Activated CD4-positive, alpha-beta memory T cell treated with anti-CD3 and anti-CD28 coated beads for 36 hours (primary cell): Measurements from ENCODE around the gene PRDM11. TPM values are rescaled to one million over a fixed set of nuclear protein-coding genes. Genes with fewer than 3 reads are reported as not detected.

ENCODE experiments used
- CTCF ChIA-PET: fragments of 350-600 bp; sonication (Branson Sonifier 250); formaldehyde crosslinking; loops from one replicate; lab custom pipeline; 2021; ENCODE audit warnings: antibody characterized with exemption, inconsistent platforms; lab: Charles Lee
- POLR2A ChIA-PET: fragments of 350-600 bp; sonication (Branson Sonifier 250); formaldehyde crosslinking; loops from one replicate; lab custom pipeline; 2021; ENCODE audit warnings: antibody characterized with exemption; lab: Charles Lee
- DNase-seq: peaks from one replicate; pipeline ENCODE4 v3.0.0-alpha.2; 2020
- H3K27ac Mint-ChIP-seq: one replicate; pipeline ENCODE4 v1.8.0; 2021; ENCODE audit warnings: mixed read lengths
- H3K27me3 Mint-ChIP-seq: one replicate; pipeline ENCODE4 v1.8.0; 2021; ENCODE audit warnings: mixed read lengths
- H3K36me3 Mint-ChIP-seq: one replicate; pipeline ENCODE4 v1.8.0; 2021; ENCODE audit warnings: mixed read lengths
- H3K4me1 Mint-ChIP-seq: one replicate; pipeline ENCODE4 v1.8.0; 2021; ENCODE audit warnings: low read depth, mixed read lengths
- H3K4me3 Mint-ChIP-seq: one replicate; pipeline ENCODE4 v1.8.0; 2021; ENCODE audit warnings: mild to moderate bottlenecking, mixed read lengths
- H3K9me3 Mint-ChIP-seq: one replicate; pipeline ENCODE4 v1.8.0; 2021; ENCODE audit warnings: mixed read lengths
- intact Hi-C: fragments of 100-400 bp; cut with micrococcal nuclease; formaldehyde crosslinking; loops from one replicate; pipeline ENCODE4 v1.15.1; 2023
- total RNA-seq, 2 experiments: library from RNA; stranded (reverse); gene quantifications; one replicate each; pipeline ENCODE4 v1.2.3, GENCODE V29; 2021

The PRDM11 gene
- total RNA-seq, 2 experiments from 2014 or later, result 1.1 to 1.2 TPM

GRCh38 chr11:45180848-45181192, 34.4 kb downstream of the PRDM11 start:
- intact Hi-C loops, result no loop called here
- no peak overlapping the region for H3K4me3 Mint-ChIP-seq
- no peaks in the 10 kb centered on the region for H3K36me3 Mint-ChIP-seq
- DNase-seq, result peak; percentile 60
- H3K27me3 Mint-ChIP-seq, result peaks cover 16% of the 10 kb centered on the region
- H3K27ac Mint-ChIP-seq, result no peak overlapping the region
- peaks cover 12% of the 10 kb centered on the region for H3K4me1 Mint-ChIP-seq
- CTCF ChIA-PET, result no interaction called here
- POLR2A ChIA-PET, result no interaction called here
- no peaks in the 10 kb centered on the region for H3K9me3 Mint-ChIP-seq

GRCh38 chr11:45181193-45181888, 34.9 kb downstream of the PRDM11 start:
- H3K27ac Mint-ChIP-seq, result no peak overlapping the region
- ChIA-PET POLR2A (no interaction called here), CTCF (no interaction called here)
- intact Hi-C loops, result no loop called here
- H3K4me1 Mint-ChIP-seq, result peaks cover 12% of the 10 kb centered on the region
- no peak for DNase-seq
- H3K9me3 Mint-ChIP-seq, result no peaks in the 10 kb centered on the region
- H3K4me3 Mint-ChIP-seq, result no peak overlapping the region
- peaks cover 16% of the 10 kb centered on the region for H3K27me3 Mint-ChIP-seq
- no peaks in the 10 kb centered on the region for H3K36me3 Mint-ChIP-seq

DNA sequence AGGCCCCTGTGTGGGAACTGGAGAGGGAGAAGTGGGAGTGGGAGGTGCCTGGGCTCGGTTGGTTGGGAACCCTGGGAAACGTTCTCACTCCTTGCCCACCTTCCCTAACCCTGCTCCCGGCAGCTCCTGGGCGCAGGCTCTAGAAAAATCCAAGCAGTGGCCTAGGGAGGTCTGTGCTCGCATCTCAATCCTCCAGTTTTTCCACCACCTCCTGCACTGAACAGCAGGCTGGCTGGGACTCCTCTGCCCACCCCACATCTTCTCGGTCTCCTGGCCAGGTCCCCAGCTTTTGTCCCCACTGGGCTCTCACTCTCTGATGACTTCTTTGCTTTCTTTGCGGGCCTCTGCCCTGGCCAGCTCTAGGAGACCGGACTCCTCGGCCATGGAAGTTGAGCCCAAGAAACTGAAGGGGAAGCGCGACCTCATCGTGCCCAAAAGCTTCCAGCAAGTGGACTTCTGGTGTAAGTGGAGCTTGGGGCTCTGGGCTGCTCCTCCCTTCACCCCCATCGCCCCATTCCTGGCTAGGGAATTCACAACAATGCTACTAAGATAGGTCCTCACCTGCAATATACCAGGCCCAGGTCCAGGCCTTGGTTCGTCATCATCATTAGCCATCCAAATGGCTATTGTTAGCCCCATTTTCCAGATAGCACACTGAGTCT, 35.6 kb downstream of the PRDM11 start:
- peaks cover 16% of the 10 kb centered on the region for H3K27me3 Mint-ChIP-seq
- ChIA-PET CTCF (no interaction called here), POLR2A (no interaction called here)
- peaks cover 12% of the 10 kb centered on the region for H3K4me1 Mint-ChIP-seq
- H3K27ac Mint-ChIP-seq, result no peak overlapping the region
- H3K36me3 Mint-ChIP-seq, result peaks cover 1% of the 10 kb centered on the region
- H3K4me3 Mint-ChIP-seq, result no peak overlapping the region
- no peaks in the 10 kb centered on the region for H3K9me3 Mint-ChIP-seq
- intact Hi-C loops, result no loop called here
- DNase-seq, result no peak

DNA sequence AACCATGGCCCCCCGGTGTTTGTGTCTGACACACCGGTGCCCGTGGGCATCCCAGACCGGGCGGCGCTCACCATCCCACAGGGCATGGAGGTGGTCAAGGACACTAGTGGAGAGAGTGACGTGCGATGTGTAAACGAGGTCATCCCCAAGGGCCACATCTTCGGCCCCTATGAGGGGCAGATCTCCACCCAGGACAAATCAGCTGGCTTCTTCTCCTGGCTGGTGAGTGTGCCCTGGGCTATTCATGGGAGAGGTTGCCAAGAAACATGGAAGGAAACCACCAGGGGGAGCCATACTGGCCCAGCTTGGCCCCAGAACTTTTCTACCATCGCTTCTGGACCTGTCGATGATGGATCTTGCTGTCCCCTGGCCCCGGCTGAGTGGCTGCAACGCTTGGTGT, 36.5 kb downstream of the PRDM11 start:
- H3K27me3 Mint-ChIP-seq, result peaks cover 16% of the 10 kb centered on the region
- no peak overlapping the region for H3K27ac Mint-ChIP-seq
- no peaks in the 10 kb centered on the region for H3K9me3 Mint-ChIP-seq
- no peak overlapping the region for H3K4me3 Mint-ChIP-seq
- intact Hi-C loops, result no loop called here
- no peak for DNase-seq
- CTCF ChIA-PET, result interaction anchor here (0.7 to 1.0 kb wide), 3 partner anchors 72 to 246 kb away, joined by 3 read pairs; no protein-coding TSS in a partner anchor
- H3K36me3 Mint-ChIP-seq, result peaks cover 2% of the 10 kb centered on the region
- POLR2A ChIA-PET, result no interaction called here
- peaks cover 12% of the 10 kb centered on the region for H3K4me1 Mint-ChIP-seq

DNA sequence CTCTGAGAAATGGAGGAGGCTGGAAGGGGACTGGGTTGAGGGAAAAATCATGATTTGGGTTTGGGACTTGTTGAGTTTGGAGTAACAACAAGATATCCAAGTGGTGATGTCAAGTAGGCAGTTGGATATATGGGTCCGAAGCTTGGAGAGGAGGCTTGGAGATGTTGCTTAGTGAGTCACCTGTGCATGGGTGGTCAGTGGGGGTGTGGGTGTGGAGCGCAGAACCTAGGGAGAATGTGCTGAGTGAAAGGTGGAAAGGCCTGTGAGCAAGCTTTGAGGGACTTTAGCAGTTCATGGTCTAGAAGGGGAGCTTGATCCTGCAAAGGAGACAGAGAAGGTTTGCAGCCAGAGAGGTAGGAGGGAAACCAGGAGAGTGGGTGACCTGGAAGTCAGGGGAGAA, 38.2 kb downstream of the PRDM11 start:
- ChIA-PET POLR2A (no interaction called here), CTCF (interaction anchor here (1.0 kb wide), 1 partner anchor 73 kb away, joined by 3 read pairs; no protein-coding TSS in a partner anchor)
- H3K27ac Mint-ChIP-seq, result no peak overlapping the region
- peaks cover 3% of the 10 kb centered on the region for H3K27me3 Mint-ChIP-seq
- intact Hi-C loops, result no loop called here
- no peak for DNase-seq
- H3K4me1 Mint-ChIP-seq, result peaks cover 4% of the 10 kb centered on the region
- H3K4me3 Mint-ChIP-seq, result no peak overlapping the region
- peaks cover 2% of the 10 kb centered on the region for H3K36me3 Mint-ChIP-seq
- no peaks in the 10 kb centered on the region for H3K9me3 Mint-ChIP-seq

DNA sequence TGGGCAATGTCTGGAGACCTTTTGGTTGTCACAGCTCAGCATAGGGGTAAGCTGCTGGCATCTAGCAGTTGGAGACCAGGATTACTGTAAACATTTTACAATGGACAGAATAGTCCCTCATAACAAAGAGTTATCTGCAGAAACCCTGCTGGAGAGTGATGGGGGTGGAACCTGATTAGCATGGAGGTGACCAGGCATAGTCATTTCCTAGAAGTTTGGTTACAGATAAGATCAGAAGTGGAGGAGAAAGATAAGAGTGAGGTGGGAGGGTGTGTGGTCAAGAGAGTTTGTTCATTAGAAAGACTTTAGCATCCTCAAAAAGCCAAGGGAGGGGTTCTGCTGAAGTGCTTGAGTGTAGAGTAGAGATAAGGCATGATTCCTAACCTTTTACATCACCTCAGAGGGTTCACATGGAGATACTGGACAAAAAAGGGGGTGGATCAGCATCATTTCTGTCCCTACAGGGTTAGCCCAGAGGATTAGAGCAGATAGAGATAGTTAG, 38.8 kb downstream of the PRDM11 start:
- H3K36me3 Mint-ChIP-seq, result peaks cover 2% of the 10 kb centered on the region
- no peaks in the 10 kb centered on the region for H3K27me3 Mint-ChIP-seq
- DNase-seq, result no peak
- H3K4me1 Mint-ChIP-seq, result no peaks in the 10 kb centered on the region
- intact Hi-C loops, result no loop called here
- POLR2A ChIA-PET, result no interaction called here
- no peak overlapping the region for H3K27ac Mint-ChIP-seq
- CTCF ChIA-PET, result interaction anchor here (1.0 kb wide), 1 partner anchor 74 kb away, joined by 3 read pairs; no protein-coding TSS in a partner anchor
- no peaks in the 10 kb centered on the region for H3K9me3 Mint-ChIP-seq
- H3K4me3 Mint-ChIP-seq, result no peak overlapping the region

DNA sequence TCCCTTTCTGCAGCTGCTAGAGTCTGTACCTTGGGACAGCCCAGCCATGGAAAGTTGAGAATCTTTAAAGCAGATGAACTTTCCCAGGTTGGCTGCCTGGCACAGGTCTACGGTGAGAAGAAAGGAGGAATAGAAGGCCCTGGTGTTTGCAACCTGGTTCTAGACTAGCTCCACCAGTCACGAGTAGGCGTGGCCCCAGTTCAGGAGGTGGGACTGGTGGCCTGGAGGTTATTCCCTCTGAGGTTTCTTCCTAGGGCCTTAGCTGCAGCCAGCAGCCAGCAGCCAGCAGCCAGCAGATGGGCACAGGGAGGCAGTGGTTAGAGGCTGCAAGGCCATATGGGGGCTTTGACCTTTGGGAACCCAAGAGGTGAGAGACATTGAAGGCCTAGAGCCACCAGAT, 40.9 kb downstream of the PRDM11 start:
- no peaks in the 10 kb centered on the region for H3K4me1 Mint-ChIP-seq
- no peak for DNase-seq
- ChIA-PET CTCF (no interaction called here), POLR2A (no interaction called here)
- no peaks in the 10 kb centered on the region for H3K9me3 Mint-ChIP-seq
- peaks cover 2% of the 10 kb centered on the region for H3K36me3 Mint-ChIP-seq
- intact Hi-C loops, result no loop called here
- H3K27me3 Mint-ChIP-seq, result no peaks in the 10 kb centered on the region
- H3K4me3 Mint-ChIP-seq, result no peak overlapping the region
- no peak overlapping the region for H3K27ac Mint-ChIP-seq

DNA sequence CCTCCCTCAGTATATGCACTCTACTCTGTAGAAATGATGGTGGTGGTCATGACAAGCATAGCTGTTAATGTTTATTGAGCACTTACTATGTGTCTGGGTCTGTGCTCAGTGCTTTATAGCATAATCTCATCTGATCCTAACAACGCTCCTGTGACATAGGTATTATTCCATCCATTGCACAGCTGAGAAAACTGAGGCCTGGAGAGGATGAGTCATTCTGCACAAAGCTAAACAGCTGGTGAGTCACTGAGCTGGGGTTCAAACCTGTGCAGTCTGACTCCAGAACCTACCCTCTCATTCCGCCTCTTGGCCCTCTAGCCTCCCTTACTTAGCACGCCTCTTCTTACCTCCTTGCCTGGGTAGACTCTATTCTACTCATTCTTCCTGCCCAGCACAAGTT, 41.7 kb downstream of the PRDM11 start:
- H3K27me3 Mint-ChIP-seq, result no peaks in the 10 kb centered on the region
- H3K27ac Mint-ChIP-seq, result no peak overlapping the region
- H3K4me1 Mint-ChIP-seq, result no peaks in the 10 kb centered on the region
- DNase-seq, result no peak
- CTCF ChIA-PET, result no interaction called here
- POLR2A ChIA-PET, result no interaction called here
- H3K9me3 Mint-ChIP-seq, result no peaks in the 10 kb centered on the region
- H3K4me3 Mint-ChIP-seq, result no peak overlapping the region
- intact Hi-C loops, result no loop called here
- H3K36me3 Mint-ChIP-seq, result peaks cover 2% of the 10 kb centered on the region

GRCh38 chr11:45189230-45189629, 42.8 kb downstream of the PRDM11 start:
- H3K27me3 Mint-ChIP-seq, result no peaks in the 10 kb centered on the region
- H3K4me3 Mint-ChIP-seq, result no peak overlapping the region
- ChIA-PET CTCF (interaction anchor here (0.8 kb wide), 1 partner anchor 40 kb away, joined by 3 read pairs; no protein-coding TSS in a partner anchor), POLR2A (no interaction called here)
- no peaks in the 10 kb centered on the region for H3K9me3 Mint-ChIP-seq
- peaks cover 2% of the 10 kb centered on the region for H3K36me3 Mint-ChIP-seq
- H3K27ac Mint-ChIP-seq, result no peak overlapping the region
- intact Hi-C loops, result no loop called here
- no peaks in the 10 kb centered on the region for H3K4me1 Mint-ChIP-seq
- no peak for DNase-seq

GRCh38 chr11:45193695-45194094, 47.3 kb downstream of the PRDM11 start:
- POLR2A ChIA-PET, result no interaction called here
- no peak for DNase-seq
- CTCF ChIA-PET, result interaction anchor here (0.6 kb wide), 1 partner anchor 39 kb away, joined by 3 read pairs; no protein-coding TSS in a partner anchor
- H3K36me3 Mint-ChIP-seq, result peaks cover 2% of the 10 kb centered on the region
- H3K27ac Mint-ChIP-seq, result no peak overlapping the region
- H3K9me3 Mint-ChIP-seq, result no peaks in the 10 kb centered on the region
- no peaks in the 10 kb centered on the region for H3K27me3 Mint-ChIP-seq
- no peaks in the 10 kb centered on the region for H3K4me1 Mint-ChIP-seq
- intact Hi-C loops, result no loop called here
- no peak overlapping the region for H3K4me3 Mint-ChIP-seq

GRCh38 chr11:45204761-45205160, 58.3 kb downstream of the PRDM11 start:
- CTCF ChIA-PET, result no interaction called here
- POLR2A ChIA-PET, result no interaction called here
- DNase-seq, result no peak
- H3K4me1 Mint-ChIP-seq, result no peaks in the 10 kb centered on the region
- H3K9me3 Mint-ChIP-seq, result no peaks in the 10 kb centered on the region
- no peak overlapping the region for H3K4me3 Mint-ChIP-seq
- peaks cover 1% of the 10 kb centered on the region for H3K36me3 Mint-ChIP-seq
- H3K27ac Mint-ChIP-seq, result no peak overlapping the region
- no peaks in the 10 kb centered on the region for H3K27me3 Mint-ChIP-seq
- intact Hi-C loops, result no loop called here

DNA sequence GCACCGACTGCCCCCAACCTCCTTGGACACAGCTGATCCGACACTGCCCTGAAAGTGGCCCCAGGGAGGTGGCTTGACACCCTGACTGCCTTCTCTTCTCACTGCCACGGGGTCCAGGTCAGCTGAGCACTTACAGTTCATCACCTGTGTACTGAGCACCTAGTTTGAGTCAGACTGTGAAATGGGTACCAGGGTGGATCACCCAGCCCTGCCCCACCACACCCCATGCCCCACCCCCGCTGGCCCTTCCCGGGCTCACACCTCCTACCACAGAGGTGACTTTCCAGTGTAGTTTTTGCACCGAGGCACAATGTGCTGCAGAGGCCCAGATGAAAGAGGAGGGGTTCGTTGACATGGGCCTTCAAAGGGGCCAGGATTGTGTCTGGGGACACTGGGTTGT, 59.5 kb downstream of the PRDM11 start:
- CTCF ChIA-PET, result no interaction called here
- intact Hi-C loops, result no loop called here

More for the DNA sequence above, 59.5 kb downstream of the PRDM11 start:
- Mint-ChIP-seq H3K9me3 (no peaks in the 10 kb centered on the region), H3K27ac (no peak overlapping the region), H3K36me3 (peaks cover 1% of the 10 kb centered on the region), H3K4me1 (no peaks in the 10 kb centered on the region), H3K27me3 (no peaks in the 10 kb centered on the region), H3K4me3 (no peak overlapping the region)
- DNase-seq, result no peak
- POLR2A ChIA-PET, result no interaction called here
